Fibroblast of the aortic adventitia (primary cell): Measurements from ENCODE around the gene SLC2A10. TPM values are rescaled to one million over a fixed set of nuclear protein-coding genes. Genes with fewer than 3 reads are reported as not detected.
A peak's percentile ranks its signal among the peaks of the same experiment; 100 is the strongest.

Experiments
- DNase-seq: peaks from one replicate; pipeline ENCODE4 v3.0.0-alpha.2; 2010; ENCODE audit warnings: low read depth
- H3K4me3 ChIP-seq: 2 replicates; pipeline ENCODE4 v1.5.1; 2011; ENCODE audit warnings: low read depth, mild to moderate bottlenecking, control low read depth, low read length, moderate library complexity
- total RNA-seq: library from RNA; depleted of rRNA; stranded (reverse); fragments of >200 nt; gene quantifications from 2 replicates; pipeline ENCODE4 v1.2.3, GENCODE V29; 2012; ENCODE audit warnings: low replicate concordance
- TF ChIP-seq, protein P1 (sequence below): IDR thresholded peaks from 2 replicates; pipeline ENCODE4 v1.5.1; 2011; ENCODE audit warnings: mild to moderate bottlenecking, low read length, control low read depth, inconsistent platforms; ENCODE audit not compliant: insufficient read depth

The SLC2A10 gene
- total RNA-seq, 1 donor = 43.4 TPM

GRCh38 chr20:46688151-46689081, 21.0 kb upstream of the SLC2A10 start:
- H3K4me3 ChIP-seq = peak overlapping the region; percentile 73
- TF ChIP-seq, protein P1, sequence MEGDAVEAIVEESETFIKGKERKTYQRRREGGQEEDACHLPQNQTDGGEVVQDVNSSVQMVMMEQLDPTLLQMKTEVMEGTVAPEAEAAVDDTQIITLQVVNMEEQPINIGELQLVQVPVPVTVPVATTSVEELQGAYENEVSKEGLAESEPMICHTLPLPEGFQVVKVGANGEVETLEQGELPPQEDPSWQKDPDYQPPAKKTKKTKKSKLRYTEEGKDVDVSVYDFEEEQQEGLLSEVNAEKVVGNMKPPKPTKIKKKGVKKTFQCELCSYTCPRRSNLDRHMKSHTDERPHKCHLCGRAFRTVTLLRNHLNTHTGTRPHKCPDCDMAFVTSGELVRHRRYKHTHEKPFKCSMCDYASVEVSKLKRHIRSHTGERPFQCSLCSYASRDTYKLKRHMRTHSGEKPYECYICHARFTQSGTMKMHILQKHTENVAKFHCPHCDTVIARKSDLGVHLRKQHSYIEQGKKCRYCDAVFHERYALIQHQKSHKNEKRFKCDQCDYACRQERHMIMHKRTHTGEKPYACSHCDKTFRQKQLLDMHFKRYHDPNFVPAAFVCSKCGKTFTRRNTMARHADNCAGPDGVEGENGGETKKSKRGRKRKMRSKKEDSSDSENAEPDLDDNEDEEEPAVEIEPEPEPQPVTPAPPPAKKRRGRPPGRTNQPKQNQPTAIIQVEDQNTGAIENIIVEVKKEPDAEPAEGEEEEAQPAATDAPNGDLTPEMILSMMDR = no peak
- DNase-seq = peak; percentile 59

GRCh38 chr20:46689082-46689753, 20.2 kb upstream of the SLC2A10 start, which contains the start of gene TP53RK:
Gene TP53RK (minus strand): TSS chr20:46689444. CDS start chr20:46689414, 30 bp downstream.
- H3K4me3 ChIP-seq = peak within 1 kb of the TSS; percentile 73
- TF ChIP-seq, protein P1 = peak; percentile 47
- DNase-seq = peak; percentile 100

- H3K4me3 ChIP-seq = peak overlapping the region; percentile 72
- DNase-seq = no peak
- TF ChIP-seq, protein P1 = no peak
Observed at GRCh38 chr20:46689754-46690085, 19.7 kb upstream of the SLC2A10 start.

DNA sequence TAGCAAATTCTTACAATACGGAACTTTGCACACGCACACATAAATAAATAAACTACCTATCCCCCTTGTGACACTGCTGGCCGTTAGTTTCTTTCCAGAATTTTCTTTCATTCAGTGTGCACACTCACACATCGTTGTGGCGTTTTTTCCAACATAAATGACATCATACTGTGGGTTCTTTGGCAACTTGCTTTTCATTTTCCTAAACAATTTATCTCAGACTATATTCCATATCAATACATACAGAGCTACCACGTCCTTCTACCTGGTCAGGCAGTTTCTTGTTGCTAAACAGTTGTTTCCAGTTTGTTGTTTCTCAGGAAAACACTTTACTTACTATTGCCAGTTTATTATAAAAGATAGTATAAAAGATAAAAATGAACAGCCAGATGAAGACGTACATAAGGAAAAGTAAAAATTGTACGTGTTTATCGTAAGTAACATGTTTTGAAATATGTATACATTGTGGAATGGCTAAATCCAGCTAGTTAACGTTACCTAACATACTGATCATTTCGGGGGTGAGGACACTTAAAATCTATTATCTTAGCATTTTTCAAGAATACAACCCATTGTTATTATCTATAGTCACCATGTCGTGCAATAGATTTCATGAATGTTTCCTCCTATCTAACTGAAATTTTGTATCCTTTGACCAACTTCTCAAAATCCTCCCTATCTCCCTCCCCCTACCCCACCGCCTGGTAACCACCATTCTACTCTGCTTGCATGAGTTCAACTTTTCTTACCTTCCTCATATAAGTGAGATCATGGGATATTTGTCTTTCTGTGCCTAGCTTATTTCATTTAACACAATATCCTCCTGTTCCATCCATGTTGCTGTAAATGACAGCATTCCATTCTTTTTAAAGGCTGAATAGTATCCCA, 19.0 kb upstream of the SLC2A10 start:
- H3K4me3 ChIP-seq = peak overlapping the region; percentile 72
- DNase-seq = peak; percentile 28
- TF ChIP-seq, protein P1 = no peak

- H3K4me3 ChIP-seq = no peak overlapping the region
- TF ChIP-seq, protein P1 = no peak
- no peak for DNase-seq
Observed at GRCh38 chr20:46691196-46691595, 18.3 kb upstream of the SLC2A10 start.

GRCh38 chr20:46694484-46694883, 15.0 kb upstream of the SLC2A10 start:
- no peak overlapping the region for H3K4me3 ChIP-seq
- TF ChIP-seq, protein P1 = no peak
- DNase-seq = peak; percentile 74
